Right hindlimb (tissue), 1 donor: ENCODE measurements around the gene ITPKB.
"Not testable (repeated sequence)": the region's sequence is repeated elsewhere in the genome, so short reads cannot be mapped to it uniquely, and the experiment has no call there.

Experiments used
- DNase-seq: peaks from one replicate; pipeline ENCODE4 v3.0.0-alpha.2; 2018

Gene ITPKB

DNA sequence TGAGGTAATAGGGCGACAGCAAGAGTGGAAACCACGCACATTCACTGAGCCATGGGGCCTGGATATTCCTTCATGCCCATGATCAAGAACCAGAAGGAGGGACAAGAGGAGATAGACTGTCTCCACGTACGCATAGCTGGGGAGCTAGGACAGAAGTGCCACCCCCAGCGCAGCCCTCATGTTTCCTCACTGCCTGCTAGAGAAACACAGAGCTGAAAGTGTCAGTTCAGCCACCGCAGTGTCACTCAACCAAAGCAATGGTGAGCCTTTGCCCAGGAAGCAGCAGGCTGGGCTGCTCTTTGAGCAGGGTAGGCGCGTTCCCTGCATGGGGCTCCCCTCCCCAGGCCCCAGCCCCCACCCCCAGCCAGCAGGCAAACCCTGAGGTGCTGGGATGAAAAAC, 122.0 kb downstream of the ITPKB start:
- DNase-seq: no peak

DNA sequence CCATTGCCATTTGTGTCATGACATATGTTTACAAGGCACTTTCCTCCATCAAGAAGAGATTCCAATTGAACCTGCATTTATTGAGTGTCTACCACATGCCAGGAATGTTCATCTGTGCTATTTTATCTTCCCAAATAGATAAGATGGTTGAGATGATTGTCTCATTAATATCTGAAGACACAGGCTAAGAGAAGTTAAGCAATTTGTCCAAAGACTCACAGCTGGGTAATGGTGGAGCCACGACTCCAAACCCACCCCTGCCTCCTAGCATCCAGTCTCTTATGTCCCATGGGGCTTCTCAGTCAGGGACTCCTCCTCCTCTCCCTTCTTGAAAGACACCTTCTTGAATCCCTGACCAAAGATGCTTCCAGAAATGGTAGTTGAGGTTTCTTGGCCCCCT, 122.4 kb downstream of the ITPKB start:
- DNase-seq: no peak

DNA sequence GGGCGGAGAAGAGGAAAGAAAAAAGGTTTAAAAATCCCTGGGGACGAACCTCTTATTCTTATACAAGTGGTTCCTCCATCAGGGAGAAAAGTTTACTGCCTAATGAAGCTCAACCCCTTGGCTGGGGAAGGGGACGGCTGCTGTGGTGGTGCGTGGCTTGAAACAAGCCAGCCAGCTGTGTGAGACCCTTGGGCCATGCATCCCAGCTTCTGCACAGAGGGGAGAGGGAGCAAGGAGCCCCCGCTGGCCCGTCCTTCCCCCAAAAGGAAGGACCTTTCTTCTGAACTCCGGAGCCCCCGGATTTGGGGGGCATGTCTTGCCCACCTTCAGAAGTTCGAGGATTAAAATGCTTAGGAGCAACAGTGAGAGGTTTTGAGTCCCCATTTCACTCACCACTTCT, 123.2 kb downstream of the ITPKB start:
- no peak for DNase-seq

DNA sequence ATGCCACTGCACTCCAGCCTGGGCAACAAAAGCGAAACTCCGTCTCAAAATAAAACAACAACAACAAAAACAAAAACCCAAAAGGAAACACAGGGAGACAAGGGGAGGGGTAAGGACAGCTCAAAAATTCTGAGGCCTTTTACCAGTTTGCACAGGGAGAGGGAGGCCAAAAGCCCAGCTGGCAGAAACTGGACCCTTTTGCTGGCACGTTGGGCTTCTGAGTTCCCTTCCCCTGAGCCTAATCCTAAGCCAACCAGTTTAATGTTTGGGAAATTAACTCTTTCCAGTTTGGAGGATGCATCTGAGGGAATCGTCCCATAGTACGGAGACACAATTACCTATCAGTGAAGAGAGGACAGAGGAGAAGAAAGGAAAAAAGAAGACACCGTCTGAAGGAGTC, 127.1 kb downstream of the ITPKB start:
- not testable (repeated sequence) for DNase-seq

- no peak for DNase-seq
Measured at GRCh38 chr1:226611301-226611700, 127.8 kb downstream of the ITPKB start.

DNA sequence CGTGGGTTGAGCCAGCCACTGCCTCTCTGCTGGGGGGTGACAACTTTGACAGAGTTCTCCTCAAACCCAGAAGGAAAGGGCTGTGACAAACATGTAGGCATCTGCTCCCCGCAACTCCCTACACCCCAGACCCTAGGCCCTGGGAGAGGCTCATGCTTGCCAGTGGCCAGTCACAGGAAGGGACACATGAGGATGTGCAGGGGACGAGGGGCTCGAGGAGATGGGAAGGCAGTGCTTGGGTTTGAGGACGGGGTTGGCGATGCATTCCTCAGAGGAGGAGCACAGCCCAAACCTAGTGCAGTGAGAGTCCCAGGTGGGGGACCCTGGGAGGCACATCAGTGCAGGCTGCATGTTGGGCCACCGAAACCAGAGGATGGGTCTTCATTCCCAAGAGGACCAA, 128.4 kb downstream of the ITPKB start:
- no peak for DNase-seq

DNA sequence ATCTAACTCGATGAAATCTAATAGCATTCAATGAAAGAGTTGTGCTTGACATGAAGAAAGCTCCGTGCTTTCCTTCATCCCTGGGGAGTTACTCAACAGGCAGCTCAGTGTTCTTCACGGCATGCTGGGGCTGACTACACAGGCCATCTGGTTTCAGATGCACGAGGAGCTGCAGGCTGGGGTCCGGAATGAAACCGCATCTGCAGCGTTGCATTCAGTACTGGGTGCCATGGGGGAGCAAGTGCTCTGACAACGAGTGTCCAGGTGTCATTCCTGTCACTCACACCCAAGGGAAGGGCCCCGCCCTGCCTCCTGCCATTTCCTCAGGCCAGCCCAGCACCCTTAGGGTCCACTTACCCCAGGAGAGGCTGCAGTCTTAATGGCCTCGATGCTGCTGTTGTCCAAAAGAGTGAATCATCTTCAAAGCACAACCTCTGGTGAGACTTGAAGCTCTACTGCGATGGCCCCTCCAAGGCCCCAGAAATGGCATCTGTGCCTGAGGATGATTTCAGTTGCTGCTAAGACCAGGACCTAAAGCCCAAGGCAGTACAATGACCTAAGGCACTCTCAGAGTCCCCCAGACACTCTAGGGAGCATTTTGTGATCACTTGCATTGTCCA, 129.1 kb downstream of the ITPKB start:
- DNase-seq: no peak

- peak; percentile 71 for DNase-seq
Measured at GRCh38 chr1:226608699-226609505, 130.2 kb downstream of the ITPKB start.

DNA sequence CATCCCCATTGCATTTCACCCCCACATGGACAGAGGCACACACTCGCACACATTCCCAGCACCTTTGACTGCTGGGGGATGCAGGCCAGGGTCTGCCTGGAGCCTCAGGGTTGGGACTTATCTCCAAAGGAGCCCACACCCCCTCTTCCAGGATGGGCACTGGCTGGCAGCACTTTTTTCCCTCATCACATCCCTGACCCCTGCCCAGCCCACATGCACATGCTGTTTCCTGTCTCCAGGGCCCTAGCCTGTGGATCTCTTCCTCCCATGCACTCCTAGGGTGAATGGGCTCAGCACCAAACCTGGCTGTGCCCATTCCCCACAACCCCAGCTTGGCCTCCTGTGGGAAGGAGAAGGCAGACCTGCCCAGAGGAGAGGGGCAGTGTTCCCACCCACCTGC, 131.3 kb downstream of the ITPKB start:
- DNase-seq: no peak

- DNase-seq: no peak
Measured at GRCh38 chr1:226607268-226607660, 131.8 kb downstream of the ITPKB start.

- no peak for DNase-seq
Measured at GRCh38 chr1:226606311-226607267, 132.5 kb downstream of the ITPKB start.

DNA sequence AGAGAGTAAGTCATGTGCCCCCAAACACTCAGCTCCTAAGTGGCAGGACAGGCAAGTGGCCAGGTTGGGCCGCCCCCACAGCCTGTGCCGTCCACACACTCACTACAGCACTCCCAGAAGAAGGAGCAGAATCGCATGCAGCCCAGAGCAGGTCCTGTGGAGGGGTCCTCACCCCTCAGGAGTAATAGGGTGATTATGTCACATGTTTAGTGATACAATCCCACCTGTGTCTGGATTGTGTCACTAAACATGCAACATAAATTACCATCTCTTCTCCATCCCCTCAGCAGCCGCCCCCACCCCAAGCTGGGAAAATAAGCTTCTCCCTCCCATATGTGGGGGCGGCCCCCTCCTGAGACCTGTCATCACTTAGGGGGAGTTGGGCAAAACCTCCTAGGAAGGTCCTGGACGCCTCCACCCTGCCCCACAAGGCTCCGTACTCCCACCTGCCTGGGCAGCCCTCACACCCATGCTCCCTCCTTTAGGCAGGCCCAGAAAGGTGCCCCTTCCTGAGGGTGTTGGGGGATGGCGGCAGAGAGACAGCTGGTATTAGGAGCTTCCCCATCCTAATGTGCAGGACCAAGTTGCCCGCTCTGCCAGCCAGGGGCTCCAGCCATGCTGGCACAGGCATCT, 133.6 kb downstream of the ITPKB start:
- no peak for DNase-seq

- DNase-seq: no peak
Measured at GRCh38 chr1:226604560-226605317, 134.3 kb downstream of the ITPKB start.

- DNase-seq: no peak
Measured at GRCh38 chr1:226603858-226604559, 135.1 kb downstream of the ITPKB start.

- peak; percentile 80 for DNase-seq
Measured at GRCh38 chr1:226603022-226603857, 135.8 kb downstream of the ITPKB start.

- peak; percentile 76 for DNase-seq
Measured at GRCh38 chr1:226602186-226603021, 136.7 kb downstream of the ITPKB start.

GRCh38 chr1:226601456-226601855, 137.6 kb downstream of the ITPKB start:
- no peak for DNase-seq

DNA sequence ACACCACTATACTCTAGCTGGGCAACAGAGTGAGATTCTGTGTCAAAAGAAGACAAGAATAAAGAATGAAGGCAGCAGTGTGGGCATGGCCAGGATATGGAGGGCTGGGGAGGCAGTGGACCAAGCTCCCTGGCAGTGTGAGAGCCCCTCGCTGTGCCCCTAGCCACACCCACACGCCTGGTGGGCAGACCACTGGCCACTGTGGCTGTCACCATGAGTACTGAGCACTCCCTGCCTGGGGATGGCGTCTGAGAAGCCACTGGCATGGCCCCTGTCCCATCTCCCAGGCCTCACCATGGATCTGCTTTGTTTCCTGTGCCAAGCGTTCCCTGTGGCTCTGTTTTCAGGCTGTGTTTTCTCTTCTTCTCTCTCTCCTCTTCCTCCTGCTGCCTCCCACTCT, 138.8 kb downstream of the ITPKB start:
- DNase-seq: no peak

- no peak for DNase-seq
Measured at GRCh38 chr1:226599636-226600238, 139.3 kb downstream of the ITPKB start.
